ENCODE measurements around the gene ATP2C2.
"Not testable (repeated sequence)": the region's sequence is repeated elsewhere in the genome, so short reads cannot be mapped to it uniquely, and the experiment has no call there.

The ATP2C2 gene

DNA sequence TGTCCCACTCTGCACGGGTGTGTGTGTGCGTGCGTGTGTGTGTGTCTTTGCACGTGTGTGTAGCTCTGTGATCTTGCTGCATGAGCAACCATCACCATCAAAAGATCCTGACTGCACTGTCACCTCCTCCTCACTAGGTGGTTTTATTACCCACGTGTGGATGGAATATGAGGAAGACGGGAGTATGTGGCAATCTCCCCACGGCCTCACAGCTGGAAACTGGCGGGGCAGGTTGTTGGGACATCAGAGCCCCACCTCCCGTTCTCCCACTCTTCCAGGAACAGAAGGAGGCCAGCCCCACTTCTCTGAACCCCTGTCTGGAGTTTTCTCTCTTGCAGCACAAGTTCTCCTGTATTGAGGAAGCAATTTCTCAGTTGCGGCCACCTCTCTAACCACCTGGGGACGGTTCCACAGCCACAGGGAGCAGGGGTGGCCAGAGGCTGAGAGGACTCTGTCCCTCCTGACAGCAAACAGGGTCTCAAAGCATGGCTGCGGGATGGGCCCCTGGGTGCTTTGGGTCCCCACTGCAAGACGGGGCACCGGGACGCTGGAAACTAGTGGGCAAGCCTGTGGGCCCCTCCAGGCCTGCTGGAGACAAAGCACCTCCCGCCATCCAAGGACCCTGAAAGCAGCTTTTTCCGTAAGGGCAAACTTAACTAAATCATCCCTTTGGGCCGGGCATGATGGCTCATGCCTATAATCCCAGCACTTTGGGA is 27.9 kb upstream of the ATP2C2 start:
- DNase-seq (ENCODE audit: low read depth in 4 of 4, low spot score in 1 of 4), result no peak

DNA sequence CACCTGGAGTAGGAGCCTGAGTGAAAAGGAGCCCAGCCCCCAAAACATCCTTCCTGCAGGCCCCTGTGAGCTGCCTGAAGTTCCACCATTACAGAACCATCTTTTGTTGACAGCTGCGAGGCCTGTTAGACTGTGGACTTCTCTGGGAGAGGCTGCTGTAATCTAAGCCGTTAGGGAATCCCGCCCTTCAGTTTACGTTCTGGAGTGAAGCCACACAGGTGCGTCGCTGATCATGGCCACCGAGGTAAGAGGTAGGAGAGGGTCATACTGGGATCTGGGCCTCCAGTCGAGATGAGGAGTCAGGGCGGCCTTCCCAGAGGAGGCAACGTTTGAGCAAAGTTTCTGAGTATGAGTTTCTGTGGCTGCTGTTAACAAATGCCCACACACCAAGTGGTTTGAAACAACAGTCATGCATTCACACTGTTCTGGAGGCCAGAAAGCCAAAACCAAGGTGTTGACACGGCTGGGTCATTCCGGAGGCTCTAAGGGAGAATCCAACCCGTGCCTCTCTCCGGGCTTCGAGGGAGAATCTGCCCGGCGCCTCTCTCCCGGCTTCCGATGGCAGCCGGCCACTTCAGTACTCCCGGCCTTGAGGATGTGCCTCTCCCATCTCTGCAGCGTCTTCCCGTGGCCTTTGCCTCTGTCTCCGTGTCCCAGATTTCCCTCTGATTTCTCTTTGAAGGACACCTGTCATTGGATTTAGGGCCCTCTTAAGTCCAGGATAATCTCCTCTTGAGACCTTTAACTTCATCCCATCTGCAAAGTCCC is 26.6 kb upstream of the ATP2C2 start:
- no peak for DNase-seq (ENCODE audit: low read depth in 4 of 4, low spot score in 1 of 4)

- not testable (repeated sequence) for DNase-seq (ENCODE audit: low read depth in 4 of 4, low spot score in 1 of 4)
Observed at GRCh38 chr16:84343800-84344199, 24.5 kb upstream of the ATP2C2 start.

DNA sequence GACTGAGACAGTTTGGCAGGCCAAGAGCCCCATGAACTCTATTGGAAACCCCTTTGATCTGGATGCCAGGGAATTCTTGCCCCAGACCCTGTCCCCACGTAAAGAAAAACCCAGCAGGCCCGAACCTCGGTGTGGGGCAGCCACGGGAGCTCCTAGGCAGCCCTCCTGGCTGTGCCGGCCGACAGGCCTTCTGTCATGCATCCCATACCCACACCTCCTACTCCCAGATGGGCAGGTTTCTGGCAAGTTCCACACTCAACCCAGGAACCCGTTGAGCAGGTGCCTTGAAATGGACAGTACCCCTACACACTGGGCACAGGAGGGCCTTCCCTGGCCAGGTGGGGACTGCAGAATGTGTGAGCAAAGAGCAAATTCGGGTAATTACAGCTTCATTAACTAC is 23.6 kb upstream of the ATP2C2 start:
- DNase-seq (ENCODE audit: low read depth in 4 of 4, low spot score in 1 of 4), result no peak

GRCh38 chr16:84347161-84347560 is 21.2 kb upstream of the ATP2C2 start:
- DNase-seq (ENCODE audit: low read depth in 4 of 4, low spot score in 1 of 4), result no peak

GRCh38 chr16:84348386-84348888 is 19.9 kb upstream of the ATP2C2 start:
- DNase-seq (ENCODE audit: low read depth in 4 of 4, low spot score in 1 of 4), result no peak

DNA sequence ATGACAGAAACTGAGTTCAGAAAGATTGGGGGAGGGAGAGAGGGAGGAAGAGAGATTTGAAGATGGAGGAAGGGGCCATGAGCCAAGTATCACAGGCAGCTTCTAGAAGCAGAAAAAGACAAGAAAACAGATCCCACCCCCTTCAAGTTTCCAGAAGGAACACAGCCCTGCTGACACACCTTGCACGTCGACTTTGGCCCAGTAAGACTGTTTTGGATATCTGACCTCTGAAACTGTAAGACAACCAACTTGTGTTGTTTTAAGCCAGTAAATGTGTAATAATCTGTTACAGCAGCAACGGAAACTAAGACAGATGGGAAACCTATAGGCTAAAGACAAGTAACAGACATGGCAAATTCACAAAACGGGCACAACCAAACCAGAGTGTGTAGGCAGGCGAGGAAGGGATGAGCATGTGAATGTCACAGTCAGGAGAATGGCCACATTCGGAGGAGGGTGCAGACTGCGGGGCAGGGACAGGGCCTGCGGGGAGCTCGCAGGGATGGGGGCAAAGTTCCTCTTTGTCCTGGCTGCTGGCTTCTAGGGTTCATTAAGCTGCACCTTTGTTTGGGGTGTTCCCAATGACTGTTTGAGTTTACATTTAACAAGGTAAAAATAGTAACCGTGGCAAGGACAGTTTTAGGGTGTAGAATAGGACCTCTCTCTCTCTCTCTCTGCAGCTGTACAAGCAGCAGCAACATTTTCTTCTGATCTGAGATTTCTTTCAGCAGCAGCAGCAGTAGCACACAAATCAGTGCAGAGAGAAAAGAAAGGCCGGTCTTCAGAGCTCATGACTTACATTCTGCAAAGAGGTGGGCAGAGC is 18.3 kb upstream of the ATP2C2 start:
- no peak for DNase-seq (ENCODE audit: low read depth in 4 of 4, low spot score in 1 of 4)

DNA sequence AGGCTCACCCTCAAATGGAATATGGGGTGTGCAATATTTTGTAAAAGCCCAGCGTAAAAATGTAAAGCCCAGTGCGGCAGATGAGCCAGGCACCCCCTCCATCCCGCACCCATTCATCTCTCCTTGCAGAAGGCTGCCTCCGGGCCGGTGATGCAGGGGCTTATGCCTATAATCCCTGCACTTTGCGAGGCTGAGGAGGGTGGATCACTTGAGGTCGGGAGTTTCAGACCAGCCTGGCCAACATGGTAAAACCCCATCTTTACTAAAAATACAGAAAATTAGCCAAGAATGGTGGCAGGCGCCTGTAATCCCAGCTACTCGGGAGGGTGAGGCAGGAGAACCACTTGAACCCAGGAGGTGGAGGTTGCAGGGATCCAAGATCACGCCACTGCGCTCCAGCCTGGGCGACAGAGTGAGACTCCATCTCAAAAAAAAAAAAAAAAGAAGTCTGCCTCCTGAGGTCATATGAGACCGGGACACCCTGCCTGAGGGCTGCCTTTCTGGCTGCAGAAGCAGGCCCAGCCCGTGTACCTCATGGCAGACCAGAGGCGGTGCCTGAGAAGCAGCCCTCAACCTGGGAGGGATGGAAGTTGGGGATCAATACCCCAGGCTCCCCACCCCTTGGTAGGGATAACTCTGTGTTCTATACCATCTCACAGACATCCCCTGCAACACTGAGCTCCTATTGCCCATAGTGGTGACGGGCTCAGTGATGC is 17.5 kb upstream of the ATP2C2 start:
- DNase-seq (ENCODE audit: low read depth in 4 of 4, low spot score in 1 of 4), result no peak

DNA sequence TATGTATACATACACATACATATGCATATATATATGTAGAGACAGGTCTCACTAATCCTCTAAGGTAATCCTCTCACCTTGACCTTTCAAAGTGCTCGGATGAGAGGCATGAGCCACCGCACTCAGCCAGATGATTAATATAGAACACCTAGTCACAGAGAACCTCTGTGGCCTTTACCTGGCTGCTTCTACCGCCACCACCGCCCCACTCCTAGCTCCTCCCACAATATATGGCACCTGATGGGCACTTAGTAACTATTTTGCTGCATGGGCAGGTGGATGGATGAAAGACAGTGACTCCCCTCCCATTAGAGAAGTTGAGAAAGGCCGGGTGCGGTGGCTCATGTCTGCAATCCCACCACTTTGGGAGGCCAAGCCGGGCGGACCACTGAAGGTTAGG is 16.7 kb upstream of the ATP2C2 start:
- DNase-seq (ENCODE audit: low read depth in 4 of 4, low spot score in 1 of 4), result no peak

DNA sequence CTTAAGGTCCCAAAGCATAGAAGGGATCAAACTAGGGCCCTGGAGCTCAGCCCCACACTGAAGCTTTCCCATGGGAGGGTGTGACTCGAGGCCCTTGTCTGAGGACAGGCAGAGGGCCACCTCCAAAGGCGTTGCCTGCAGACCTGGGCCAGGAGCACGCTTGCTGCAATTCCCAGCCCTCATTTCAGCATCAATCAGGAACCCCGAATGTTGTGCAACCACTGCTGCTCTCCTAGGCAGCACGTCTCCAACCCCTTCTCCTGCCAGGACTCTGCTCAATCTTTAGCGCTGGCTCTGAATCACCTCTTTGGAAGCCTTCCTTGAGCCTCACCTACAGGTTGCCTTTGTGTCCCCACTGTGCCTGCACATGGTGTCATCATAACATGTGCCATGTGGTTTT is 14.0 kb upstream of the ATP2C2 start:
- no peak for DNase-seq (ENCODE audit: low read depth in 4 of 4, low spot score in 1 of 4)

- DNase-seq (ENCODE audit: low read depth in 4 of 4, low spot score in 1 of 4), result no peak
Observed at GRCh38 chr16:84355149-84355548, 13.2 kb upstream of the ATP2C2 start.

- no peak for DNase-seq (ENCODE audit: low read depth in 4 of 4, low spot score in 1 of 4)
Observed at GRCh38 chr16:84356176-84356575, 12.2 kb upstream of the ATP2C2 start.

- DNase-seq (ENCODE audit: low read depth in 4 of 4, low spot score in 1 of 4), result no peak
Observed at GRCh38 chr16:84356591-84357116, 11.7 kb upstream of the ATP2C2 start.

DNA sequence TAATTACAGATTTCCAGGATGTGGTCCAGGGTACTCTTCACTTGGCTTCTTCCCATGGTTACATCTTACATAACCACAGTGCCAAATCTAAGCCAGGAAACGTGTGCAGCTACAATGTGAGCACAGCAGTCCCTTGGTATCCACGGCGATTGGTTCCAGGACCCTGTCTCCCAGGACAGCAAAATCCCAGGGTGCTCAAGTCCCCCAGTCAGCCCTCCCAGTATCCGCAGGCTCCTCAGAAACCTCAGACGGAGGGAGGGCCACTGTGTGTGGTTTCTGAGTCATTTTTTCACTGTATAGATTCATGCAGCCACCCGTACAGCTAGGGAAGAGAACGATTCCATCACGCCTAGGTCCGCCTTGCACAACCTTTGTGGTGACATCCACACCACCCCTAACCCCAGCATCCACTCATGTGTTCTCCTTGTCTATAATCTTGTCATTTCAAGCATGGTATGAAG is 11.1 kb upstream of the ATP2C2 start:
- no peak for DNase-seq (ENCODE audit: low read depth in 4 of 4, low spot score in 1 of 4)

- no peak for DNase-seq (ENCODE audit: low read depth in 4 of 4, low spot score in 1 of 4)
Observed at GRCh38 chr16:84358601-84359295, 9.6 kb upstream of the ATP2C2 start.

DNA sequence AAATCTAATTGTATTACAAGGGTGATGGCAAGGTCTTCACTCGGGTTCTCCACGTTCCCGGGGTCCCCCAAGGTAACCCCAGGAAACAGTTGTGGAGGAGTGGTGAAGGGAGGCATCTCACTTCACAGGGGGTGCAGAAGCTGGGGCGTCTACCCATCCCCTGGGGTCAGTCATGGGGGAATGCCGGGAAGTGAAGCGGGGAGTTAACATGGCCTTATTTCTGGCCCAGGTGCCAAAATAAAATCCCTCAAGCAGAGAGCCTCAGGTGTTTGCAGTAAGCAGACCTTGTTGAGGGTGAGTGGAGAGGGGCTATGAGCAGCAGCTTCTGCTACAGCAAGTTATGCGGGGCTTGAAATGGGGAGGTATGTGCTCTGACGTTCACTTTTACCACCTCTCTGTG is 9.0 kb upstream of the ATP2C2 start:
- DNase-seq (ENCODE audit: low read depth in 4 of 4, low spot score in 1 of 4), result no peak

GRCh38 chr16:84360170-84360569 is 8.2 kb upstream of the ATP2C2 start:
- DNase-seq (ENCODE audit: low read depth in 4 of 4, low spot score in 1 of 4), result peak in 1 of 4 experiments; percentile 38

DNA sequence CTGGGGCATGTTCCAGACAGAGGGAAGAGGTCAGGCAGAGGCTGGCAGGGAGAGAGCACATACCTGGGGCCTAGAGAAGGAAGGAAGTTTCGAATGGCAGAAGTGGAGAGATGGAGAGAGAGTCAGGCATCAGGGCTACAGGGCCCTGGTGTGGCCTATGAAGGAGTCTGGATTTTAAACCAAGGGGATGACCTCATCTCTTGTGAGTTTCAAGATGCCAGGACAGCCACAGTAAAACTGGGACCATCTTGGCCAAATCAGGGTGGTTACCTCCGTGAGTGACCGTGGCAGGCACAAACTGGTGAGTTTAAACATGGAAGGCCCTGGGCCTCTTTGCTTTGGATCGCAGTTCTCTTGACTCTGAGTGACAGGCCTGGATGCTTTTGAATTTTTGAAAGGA is 7.6 kb upstream of the ATP2C2 start:
- DNase-seq (ENCODE audit: low read depth in 4 of 4, low spot score in 1 of 4), result no peak

DNA sequence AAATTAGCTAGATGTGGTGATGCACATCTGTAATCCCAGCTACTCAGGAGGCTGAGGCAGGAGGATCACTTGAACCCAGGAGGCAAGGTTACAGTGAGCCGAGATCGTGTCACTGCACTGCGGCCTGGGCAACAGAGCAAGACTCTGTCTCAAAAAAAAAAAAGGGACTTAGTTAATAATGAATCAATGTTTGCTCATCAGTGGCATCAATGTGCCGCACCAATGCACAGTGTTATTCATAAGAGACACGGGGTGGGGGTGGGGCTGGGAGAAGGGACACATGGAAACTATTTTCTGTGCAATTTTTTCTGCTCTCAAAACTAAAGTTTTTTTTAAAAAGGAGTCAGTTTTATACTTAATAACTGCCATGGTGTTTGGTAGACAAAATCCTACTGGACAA is 6.8 kb upstream of the ATP2C2 start:
- DNase-seq (ENCODE audit: low read depth in 4 of 4, low spot score in 1 of 4), result no peak

DNA sequence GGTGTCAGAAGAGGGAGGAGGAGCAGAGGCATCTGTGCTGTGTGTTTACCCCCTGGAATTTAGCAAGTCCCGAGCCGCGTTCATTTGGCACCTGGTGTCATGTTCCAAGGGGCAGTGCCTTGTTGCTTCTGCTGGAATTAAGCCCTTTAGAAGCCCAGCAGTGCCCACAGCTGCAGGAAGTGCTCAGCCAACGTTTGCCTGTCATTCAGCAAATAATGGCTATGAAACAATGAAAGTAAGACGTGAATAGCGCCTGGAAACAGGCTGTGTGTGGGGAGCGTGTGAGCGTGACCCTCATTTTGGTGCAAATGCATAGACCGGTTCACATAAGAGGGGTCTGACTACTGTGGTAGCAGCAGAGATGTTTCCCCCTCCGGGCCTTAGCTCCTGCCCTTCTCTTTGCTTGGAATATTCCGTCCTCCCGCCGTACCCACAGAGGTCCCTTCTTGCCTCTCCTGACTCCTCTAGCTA is 5.8 kb upstream of the ATP2C2 start:
- no peak for DNase-seq (ENCODE audit: low read depth in 4 of 4, low spot score in 1 of 4)

Data from stimulated activated CD4-positive, alpha-beta T cell treated with anti-CD3 and anti-CD28 coated beads, Interleukin-1b, Interleukin-23, amount 100 ng/mL, for 24 hours (primary cell).